ENCODE results near the gene NRCAM.
"Not testable (repeated sequence)": the region's sequence is repeated elsewhere in the genome, so short reads cannot be mapped to it uniquely, and the experiment has no call there.

Gene NRCAM

DNA sequence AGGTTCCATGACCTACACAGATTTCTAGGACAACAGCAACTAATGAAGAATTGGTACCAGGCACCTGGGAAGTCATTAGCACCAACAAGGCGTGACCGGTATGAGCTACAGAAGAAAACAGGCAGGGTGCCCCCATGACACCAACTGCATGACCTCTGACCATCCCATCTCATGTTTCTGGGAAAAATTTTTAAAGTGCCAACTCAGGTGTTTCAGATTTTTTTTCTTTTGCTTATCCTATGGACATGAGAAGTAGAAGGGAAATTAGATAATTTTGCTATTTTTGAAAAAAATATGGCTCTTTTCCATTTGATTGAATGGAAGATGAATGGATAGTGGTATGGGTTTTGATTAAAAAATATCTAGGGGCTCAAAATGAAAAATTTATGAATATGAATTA lies 154.8 kb downstream of the NRCAM start:
- DNase-seq = no peak

DNA sequence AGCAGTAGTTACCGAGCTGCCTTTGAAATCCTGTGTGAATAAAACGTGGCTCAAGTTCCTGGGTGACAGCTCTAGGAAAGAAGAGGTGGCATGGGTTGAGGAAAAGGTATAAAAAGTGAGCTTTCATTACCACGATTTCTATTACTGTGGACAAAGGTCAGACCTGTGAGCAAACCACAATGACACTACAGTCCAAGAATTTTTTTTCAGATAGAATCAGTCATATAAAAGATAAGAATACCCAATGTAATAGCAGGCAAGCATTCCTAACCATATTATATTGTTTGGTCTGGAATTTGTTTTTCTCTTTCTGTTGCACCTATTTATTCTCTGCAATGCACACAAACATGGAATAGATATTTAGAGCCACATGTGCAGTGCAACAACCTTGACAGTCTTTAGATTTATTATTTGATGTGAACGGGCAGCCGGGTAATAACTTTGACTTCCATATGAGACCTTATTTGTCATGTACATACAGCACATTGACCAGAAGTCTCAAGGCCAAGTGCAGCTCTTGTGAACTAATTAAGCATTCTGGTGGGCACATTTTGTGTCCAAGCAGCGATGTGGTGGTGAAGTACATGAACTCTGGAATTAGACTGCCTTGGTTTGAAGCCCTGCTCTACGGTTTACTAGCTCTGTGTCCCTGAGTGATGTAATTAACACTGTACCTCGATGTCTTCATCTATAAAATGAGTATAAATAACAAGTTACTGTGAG lies 156.8 kb downstream of the NRCAM start:
- DNase-seq = no peak

DNA sequence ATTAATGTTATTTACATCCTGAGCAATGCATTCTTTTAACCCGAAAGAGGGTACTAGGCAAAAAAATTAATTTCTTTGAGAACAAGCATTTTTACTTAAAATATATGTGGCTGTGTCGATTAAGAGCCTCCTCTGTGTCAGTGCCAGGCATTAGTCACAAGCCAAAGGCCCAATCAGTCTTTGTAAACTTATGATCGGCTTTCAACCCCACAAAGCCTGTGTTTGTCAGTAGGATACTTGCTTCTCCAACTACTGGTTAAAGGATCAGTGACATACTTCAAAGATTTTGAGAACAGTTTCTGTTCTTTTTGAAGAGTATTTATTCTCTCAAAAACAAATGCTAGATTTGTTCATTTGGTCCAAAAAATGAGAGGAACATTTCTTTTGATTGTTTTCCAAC lies 159.3 kb downstream of the NRCAM start:
- DNase-seq = no peak

DNA sequence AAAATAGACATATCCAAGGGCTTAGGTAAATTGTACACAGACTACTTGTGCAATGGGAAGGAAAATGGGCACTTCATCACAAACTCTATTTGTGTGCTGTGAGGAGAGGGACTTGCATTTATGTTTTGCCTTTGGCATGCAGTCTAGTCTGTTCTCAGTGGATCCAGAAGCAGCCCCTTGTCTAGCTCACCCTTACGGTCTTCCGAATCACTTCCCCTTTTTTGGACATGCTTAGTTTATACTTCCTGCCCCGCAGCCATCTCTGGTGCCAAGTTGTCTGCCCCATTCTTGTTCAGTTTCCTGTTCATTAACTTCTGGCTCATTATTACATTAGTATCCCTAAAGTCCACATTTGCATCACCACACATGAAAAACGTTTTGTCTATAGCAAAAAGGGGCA lies 161.6 kb downstream of the NRCAM start:
- DNase-seq = no peak

DNA sequence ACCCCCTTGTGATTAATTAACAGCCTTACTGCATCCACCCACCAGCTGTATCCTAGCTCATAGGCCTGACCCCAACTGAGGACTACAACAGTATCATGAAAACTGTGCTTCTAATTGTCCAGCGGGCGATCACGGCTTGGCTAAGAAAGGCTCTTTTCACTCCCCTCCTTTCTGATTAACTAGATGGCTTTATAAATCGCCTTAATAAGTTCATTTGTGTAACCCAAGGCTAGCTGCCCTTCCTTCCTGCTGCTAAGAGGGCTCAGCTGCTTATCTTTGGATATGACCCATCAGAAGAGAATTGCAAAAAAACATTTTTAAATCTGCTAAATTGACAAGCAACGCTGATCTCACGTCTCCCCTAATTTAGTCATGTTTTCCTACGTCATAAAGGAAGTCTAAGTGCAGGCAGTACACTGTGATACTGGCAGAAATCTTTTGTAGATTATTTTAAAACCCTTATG lies 163.1 kb downstream of the NRCAM start:
- no peak for DNase-seq

DNA sequence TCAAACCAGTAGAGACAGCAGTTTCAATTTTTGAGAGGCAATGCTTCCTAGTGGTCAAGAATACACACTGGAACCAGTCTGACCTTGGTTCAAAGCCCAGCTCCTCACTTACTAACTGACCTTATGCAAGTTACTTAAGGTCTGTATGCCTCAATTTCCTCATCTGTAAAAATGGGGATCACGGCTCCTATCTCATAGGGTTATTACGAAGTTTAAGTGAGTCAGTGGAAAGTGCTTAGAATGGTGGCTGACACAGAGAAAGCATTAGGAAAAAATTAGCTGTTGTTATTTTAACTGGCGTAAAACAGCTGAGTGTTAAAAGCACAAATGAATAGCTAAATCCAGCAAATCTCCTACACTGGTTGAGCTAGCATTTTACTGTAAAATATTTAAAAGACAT lies 163.7 kb downstream of the NRCAM start:
- no peak for DNase-seq

DNA sequence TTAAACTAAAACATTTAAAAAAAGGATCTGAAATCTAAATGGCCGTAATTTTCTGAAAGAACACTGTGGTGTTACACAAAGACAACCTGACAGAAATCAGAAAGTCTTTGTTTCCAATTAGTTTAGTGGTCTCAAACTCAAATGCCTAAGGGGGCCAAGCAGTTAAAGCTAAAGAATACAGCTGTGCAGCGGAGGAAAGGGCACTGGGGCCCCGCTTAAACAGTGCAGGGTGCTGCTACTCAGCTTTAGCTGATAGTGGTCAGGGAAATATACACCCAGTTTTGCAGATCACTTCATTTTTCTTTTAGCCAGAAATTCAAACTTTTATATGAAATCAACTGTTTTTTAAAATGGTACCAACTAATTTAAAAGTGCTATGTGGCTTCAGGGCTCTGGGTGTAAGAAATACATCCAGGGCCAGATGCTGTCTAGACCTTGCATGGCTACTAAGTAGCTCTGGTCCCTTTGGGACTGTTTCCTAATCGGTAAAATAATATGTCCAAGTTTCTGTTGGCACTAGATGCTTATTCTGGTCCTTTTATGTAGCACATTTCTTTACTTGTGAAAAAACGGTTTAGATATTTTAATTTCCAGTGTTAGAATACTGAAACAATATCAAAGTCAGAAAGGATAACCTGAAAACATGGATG lies 164.3 kb downstream of the NRCAM start:
- DNase-seq = no peak

DNA sequence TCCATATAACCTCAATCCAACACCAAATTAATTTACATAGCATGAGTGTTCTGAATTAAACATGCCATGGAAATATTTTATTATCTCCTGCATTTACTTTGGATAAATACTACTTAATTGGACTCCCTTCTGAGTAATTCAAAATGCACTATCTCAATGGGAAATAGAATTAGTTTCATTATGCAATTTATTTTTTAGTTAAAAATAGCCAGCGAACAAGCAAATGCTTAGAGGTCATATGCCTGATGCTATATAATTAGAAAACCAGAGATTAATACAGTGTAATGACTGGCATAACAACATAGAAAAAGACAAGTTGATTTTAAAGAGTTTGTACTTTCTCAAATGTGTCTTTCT lies 165.1 kb downstream of the NRCAM start:
- no peak for DNase-seq

DNA sequence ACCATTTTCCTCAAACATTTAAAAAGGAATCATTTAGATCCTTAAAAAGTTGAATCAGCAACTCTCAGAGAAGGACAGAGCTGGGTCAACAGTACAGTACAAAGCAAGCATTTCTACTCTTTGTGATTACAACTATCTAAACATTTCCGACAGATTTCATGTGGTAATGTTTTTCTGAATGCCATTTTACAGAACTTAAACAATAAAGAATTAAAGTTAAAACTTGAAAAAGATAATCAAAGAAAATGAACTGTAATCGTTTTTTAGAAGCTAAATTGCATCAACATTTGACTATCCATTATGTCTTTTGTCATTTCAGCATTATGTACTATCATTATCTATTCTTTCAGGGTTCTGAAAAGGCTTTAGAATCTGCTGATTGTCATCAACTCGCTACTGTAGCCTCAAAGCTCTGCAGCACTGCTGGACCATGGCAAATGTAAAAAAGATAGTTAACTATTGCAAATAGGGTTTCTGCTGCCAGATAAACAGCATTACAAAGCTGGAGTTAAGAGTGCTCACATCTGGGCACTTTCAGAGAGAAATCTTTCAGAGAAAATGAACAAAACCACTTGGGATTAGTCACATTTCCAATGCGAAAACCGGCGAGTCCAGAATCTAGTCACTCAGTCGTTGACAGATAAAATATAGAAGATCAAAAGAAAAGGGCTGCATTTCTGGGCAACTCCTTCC lies 165.6 kb downstream of the NRCAM start:
- DNase-seq = no peak

DNA sequence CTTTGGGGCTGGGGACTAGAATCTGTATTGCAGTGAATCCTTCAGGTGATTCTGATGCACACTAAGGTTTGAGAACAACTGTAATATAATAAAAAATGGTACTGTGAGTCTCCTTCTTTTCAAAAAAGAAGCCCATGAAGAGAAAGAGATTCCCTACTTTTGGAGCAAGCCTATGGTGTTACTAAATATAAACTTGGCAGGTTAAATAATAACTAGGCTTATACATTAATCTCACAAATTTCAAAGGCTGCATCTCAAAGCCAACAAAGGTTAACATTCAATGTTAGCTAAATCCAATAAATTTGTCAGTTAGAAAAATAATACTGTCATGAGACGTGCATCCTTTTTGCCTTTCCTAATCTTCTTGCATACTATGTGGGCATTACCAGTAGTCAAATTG lies 166.4 kb downstream of the NRCAM start:
- no peak for DNase-seq

DNA sequence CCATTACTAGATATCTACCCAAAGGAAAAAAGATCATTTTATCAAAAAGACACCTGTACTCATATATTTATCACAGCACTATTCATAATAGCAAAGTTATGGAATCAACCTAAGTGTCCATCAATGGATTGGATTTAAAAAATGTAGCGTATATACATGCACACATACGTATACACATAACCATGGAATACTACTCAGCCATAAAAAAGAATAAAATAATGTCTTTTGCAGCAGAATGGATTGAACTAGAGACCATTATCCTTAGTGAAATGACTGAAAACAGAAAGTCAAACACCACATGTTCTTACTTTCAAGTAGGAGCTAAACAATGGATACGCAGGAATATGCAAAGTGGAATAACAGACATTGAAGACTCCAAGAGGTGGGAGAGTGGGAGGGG lies 168.4 kb downstream of the NRCAM start:
- DNase-seq = no peak

DNA sequence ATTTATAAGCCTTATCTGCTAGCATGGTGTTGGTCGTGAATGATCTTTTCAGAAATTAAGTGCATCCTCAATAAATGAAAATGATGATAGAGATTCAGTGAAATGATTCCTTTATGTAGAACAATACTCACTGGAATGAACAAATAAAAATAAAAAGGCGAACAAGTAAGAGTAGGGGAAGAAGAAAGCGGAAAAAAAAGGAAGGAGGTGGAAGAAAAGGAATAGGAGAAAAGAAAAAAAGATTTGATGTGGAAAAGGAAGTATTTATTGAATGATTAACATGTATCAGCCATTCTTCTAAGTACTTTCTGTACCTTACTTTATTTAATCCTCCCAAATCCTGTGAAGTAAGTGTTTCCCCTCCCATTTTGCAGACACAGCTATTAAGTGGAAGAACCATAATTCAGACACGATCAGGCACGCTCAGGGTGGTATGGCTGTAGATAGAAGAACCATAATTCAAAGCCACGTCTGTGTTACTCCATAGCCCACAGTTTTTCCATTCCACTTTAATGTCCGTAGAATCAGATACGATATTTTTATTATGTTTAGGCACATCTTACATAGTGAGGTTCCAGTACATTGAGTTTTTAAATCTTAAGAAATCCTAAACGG lies 169.8 kb downstream of the NRCAM start:
- no peak for DNase-seq

DNA sequence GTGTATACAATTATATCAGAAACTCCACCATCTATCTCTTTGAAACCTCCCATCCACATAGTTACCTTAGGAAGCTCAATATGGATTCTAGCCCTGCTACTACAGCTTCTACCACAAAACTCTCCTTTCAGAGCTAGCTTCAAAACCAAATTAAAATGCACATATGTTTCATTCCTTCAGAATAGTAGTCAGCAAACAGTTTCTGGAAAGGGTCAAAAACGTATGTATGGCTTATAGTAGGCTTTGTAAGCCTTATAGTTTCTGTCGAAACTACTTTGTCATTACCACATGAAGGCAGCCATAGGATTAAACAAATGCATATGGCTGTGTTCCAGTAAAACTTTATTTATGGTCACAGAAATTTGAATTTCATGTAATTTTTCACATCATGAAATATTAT lies 170.5 kb downstream of the NRCAM start:
- no peak for DNase-seq

DNA sequence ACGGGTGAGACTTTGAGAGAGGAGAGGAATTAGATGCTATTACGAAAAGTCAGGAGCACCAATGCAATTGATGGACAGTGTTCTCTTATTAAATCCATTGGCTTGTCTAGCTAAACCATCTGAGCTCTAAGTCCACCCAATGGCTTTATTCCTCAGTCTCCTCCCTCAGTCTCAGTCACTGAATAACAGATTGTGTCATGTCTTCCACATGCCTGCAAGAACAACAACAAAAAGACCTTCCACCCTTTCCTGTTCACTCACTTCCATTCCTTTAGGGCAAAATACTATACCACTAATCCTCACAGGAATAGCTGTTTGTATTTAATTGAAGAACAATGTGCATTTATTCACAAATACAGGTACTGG lies 171.2 kb downstream of the NRCAM start:
- no peak for DNase-seq

DNA sequence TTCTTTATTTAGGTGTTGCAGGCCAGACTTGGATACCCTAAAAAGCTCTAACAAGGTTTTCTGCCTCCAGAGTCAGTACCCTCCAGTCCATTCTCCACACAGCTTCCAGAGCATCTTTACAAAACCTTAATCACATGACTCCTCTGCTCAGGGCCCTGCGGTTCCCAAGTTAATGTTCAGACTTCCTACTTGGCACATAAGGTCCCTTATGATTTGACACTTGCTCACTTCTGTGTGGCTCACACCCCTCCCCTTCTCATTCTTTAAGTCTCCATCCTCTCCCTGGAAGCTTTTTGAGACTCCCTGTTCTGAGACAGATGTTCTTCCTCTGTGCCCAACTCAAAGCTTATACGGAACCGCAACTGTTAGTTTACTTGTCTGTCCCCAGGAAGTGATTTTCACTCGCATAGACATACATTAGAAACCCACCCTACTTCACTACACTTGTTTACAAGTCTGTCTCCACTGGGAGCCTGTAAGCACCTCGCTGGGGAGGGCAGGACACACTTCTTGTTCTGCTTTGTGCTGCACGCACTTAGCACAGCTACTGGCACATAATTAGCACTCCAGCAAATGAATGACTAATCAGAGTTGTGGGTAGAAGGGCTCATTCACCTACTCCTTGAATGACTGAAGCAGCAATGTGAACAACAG lies 171.8 kb downstream of the NRCAM start:
- DNase-seq = no peak

DNA sequence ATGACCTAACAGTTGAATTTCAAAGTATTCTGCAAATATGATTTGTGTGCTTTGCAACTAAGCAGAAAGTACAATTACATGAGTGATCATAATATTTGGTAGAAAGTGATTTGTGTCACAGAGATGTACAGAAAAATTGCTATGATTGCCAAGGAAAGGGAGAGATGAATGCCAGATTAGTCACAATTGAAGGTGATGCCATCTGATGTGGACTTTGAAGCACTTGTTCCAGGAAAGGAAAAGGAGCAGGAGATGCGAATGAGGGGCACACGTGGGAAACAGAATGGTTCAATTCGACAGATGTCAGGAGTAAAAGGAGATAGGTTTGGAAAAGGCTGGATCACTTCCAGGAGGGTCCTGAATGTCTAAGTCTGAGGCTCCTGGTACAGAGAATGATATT lies 173.0 kb downstream of the NRCAM start:
- no peak for DNase-seq

DNA sequence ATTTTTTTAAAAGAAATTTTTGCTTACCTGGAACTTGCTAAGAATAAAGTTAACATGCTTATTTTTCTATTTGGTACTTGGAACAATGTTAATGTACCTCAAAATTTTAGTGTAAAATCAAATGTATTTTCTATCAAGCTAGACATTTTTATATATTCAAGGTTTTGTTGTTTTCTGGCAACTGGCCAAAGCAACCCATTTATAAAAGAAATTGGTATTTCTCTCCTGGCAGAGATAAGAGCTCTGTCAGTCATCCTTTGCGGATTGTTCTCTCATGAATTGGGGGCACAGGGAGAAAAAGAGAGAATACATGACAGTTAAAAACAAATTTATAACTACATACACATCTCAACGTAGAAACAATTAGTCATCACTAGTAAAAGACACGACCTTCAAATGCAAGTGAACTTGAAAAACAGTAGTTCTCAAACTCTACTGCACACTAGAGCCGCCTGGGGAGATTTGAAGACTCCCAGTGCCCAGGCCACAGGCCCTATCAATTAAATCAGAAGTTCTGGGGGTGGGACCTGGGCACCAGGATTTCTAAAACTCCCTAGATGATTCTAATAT lies 173.7 kb downstream of the NRCAM start:
- DNase-seq = no peak

DNA sequence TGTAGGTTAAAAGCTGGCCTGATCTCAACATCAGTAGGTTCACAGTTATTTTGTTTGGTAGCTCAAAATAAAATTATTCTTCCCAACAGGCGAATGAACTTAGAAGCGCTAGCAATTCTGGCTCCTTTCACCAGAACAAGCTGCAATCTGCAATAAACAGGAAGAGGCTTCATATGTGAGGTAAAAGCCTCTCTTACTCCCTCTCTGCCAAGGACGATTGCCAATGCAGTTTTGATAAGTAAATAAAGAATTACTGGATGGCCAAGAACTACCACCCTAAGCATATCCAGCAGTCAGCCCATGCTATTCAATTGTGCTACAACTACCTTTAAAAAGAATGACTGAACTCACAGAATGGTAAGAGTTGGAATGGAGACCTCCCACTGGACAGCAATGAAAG lies 176.1 kb downstream of the NRCAM start:
- no peak for DNase-seq

DNA sequence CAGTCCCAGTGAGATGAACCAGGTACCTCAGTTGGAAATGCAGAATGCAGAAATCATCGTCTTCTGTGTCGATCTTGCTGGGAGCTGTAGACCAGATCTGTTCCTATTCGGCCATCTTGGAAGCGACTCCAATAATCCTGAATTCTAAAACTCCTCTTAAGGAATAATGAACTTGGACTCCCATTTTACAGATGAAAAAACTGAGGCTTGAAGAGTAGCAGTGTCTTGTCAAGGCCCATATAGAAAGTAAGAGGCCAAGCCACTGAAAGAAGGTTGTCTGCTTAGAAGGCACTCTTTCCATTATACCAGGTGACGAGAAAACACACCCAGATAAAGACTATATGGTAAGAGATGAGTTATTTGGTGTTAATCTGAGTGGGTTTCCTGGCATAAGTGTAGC lies 177.5 kb downstream of the NRCAM start:
- no peak for DNase-seq

DNA sequence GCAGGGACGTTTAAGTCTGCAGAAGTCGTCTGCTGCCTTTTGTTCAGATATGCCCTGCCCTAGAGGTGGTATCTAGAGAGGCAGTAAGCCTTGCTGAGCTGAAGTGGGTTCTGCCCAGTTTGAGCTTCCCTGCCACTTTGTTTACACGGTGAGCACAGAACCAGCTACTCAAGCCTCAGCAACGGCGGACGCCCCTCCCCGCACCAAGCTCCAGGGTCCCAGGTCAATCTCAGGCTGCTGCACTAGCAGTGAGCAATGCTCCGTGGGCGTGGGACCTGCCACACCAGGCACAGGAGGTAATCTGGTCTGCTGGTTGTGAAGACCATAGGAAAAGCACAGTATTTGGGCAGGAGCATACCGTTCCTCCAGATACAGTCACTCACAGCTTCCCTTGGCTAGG lies 178.0 kb downstream of the NRCAM start:
- no peak for DNase-seq

DNA sequence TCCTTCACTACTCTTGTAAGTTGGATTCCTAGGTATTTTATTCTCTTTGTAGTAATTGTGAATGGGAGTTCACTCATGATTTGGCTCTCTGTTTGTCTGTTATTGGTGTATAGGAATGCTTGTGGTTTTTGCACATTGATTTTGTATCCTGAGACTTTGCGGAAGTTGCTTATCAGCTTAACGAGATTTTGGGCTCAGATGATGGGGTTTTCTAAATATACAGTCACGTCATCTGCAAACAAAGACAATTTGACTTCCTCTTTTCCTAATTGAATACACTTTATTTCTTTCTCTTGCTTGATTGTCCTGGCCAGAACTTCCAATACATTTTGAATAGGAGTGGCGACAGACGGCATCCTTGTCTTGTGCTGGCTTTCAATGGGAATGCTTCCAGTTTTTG lies 181.8 kb downstream of the NRCAM start:
- DNase-seq = not testable (repeated sequence)

DNA sequence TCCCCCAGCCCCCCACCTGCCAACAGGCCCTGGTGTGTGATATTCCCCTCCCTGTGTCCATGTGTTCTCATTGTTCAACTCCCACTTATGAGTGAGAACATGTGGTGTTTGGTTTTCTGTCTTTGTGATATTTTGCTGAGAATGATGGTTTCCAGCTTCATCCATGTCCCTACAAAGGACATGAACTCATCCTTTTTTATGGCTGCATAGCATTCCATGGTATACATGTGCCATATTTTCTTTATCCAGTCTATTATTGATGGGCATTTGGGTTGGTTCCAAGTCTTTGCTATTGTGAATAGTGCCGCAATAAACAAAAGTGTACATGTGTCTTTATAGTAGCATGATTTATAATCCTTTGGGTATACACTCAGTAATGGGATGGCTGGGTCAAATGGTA lies 183.3 kb downstream of the NRCAM start:
- not testable (repeated sequence) for DNase-seq

DNA sequence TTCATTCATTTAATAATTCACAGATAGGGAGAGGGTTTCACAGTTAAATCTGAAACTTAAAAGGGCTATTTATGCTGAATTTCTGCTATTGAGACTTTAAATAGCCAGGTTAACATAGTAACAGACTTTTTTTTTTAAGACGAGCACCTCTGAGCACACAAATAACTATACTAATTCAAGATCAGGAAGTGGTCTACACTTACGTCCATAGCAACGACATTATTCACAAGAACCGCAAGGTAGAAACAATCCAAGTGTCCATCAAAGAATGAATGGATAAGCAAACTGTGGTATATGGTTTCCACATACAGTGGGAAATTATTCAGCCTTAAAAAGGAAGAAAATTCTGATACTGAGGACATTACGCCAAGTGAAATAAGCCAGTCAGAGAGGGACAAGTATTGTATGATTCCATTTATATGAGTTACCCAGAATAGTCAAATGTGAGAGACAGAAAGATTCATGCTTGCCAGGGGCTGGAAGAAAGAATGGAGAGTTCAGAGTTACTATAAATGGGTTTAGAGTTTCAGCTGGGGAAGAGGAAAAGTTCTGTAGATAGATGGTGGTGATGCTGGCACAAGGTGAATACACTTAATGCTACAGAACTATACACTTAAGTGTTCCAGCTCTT lies 185.7 kb downstream of the NRCAM start:
- no peak for DNase-seq
